ENCODE measurements around the gene SPX. TPM values are rescaled to one million over a fixed set of nuclear protein-coding genes. Genes with fewer than 3 reads are reported as not detected.

The SPX gene
- polyA plus RNA-seq, 1 of the 3 experiments (the other 2 are of a cell fraction), result not detected

GRCh38 chr12:21485998-21486397 is 40.1 kb upstream of the SPX start:
- Histone ChIP-seq H2AFZ (ENCODE audit: low read depth) (no peak overlapping the region), H3K9ac (no peak overlapping the region), H3K9me3 (no peaks in the 10 kb centered on the region), H3F3A (replicated peaks; ENCODE audit: insufficient read depth) (no peaks in the 10 kb centered on the region), H3K9me2 (no peaks in the 10 kb centered on the region), H3K27me3 (ENCODE audit: insufficient read depth) (no peaks in the 10 kb centered on the region), H3K4me1 (ENCODE audit: control insufficient read depth in 1 of 2, insufficient read depth in 2 of 2, low read depth in 1 of 2, low read length in 1 of 2) (no peaks in the 10 kb centered on the region), H3K36me3 (replicated peaks in 1 of 2; ENCODE audit: control insufficient read depth in 1 of 2, insufficient read depth in 2 of 2, low read length in 1 of 2) (peaks cover 70 to 72% of the 10 kb centered on the region in 2 experiments), H3K79me2 (ENCODE audit: insufficient read depth) (no peaks in the 10 kb centered on the region; the same call in 1 of the 2 replicates), H3K27ac (ENCODE audit: low read depth in 2 of 2, low read length in 1 of 2) (no peak overlapping the region), H4K20me1 (ENCODE audit: insufficient read depth) (no peaks in the 10 kb centered on the region), H3K4me2 (no peak overlapping the region), H3K4me3 (ENCODE audit: low read depth in 2 of 2, low read length in 1 of 2) (no peak overlapping the region)
- no peak for TF ChIP-seq YY1 (IDR thresholded peaks at IDR 0.05; ENCODE audit: low read depth)
- no peak for TF ChIP-seq GATA2 (CRISPR knock-in tag; IDR thresholded peaks at IDR 0.05)
- TF ChIP-seq RAD21 (IDR thresholded peaks at IDR 0.05; ENCODE audit: low read length), result no peak
- no peak for TF ChIP-seq SIN3A (IDR thresholded peaks at IDR 0.05; ENCODE audit: borderline replicate concordance, low read depth, low read length)
- no peak for TF ChIP-seq MXI1 (IDR thresholded peaks at IDR 0.05; ENCODE audit: low read depth, low read length)
- no peak for TF ChIP-seq TAF1 (IDR thresholded peaks at IDR 0.05; ENCODE audit: borderline replicate concordance, low read depth, low read length)
- no peak for TF ChIP-seq RXRA (IDR thresholded peaks at IDR 0.05; ENCODE audit: borderline replicate concordance, low read depth)
- no peak for TF ChIP-seq EP300 (IDR thresholded peaks at IDR 0.05; ENCODE audit: borderline replicate concordance in 1 of 2, low read depth in 1 of 2, low read length in 1 of 2)
- no peak for TF ChIP-seq USF2 (IDR thresholded peaks at IDR 0.05; ENCODE audit: borderline replicate concordance, low read depth, low read length)
- no peak for TF ChIP-seq ELF1 (IDR thresholded peaks at IDR 0.05)
- TF ChIP-seq FOSL2 (IDR thresholded peaks at IDR 0.05; ENCODE audit: borderline replicate concordance, low read depth), result no peak
- no peak for TF ChIP-seq PBX3 (IDR thresholded peaks at IDR 0.05)
- TF ChIP-seq IRF3 (IDR thresholded peaks at IDR 0.05; ENCODE audit: low read depth, low read length), result no peak
- TF ChIP-seq TEAD4 (IDR thresholded peaks at IDR 0.05; ENCODE audit: borderline replicate concordance, insufficient read depth), result no peak
- no peak for TF ChIP-seq FOXJ3 (CRISPR knock-in tag; IDR thresholded peaks at IDR 0.05)
- TF ChIP-seq RFX5 (IDR thresholded peaks at IDR 0.05; ENCODE audit: low read length), result no peak
- no peak for TF ChIP-seq ZBTB33 (IDR thresholded peaks at IDR 0.05; ENCODE audit: borderline replicate concordance, low read depth)
- no peak for TF ChIP-seq GABPA (IDR thresholded peaks at IDR 0.05; ENCODE audit: low read depth)
- CTCF ChIA-PET, result no interaction called here
- DNase-seq, result no peak
- POLR2A ChIA-PET, result no interaction called here

Data from SK-N-SH (cell line).